Testis (tissue), 2 donors: ENCODE data around the gene OVAAL.

Experiments
- POLR2A ChIP-seq: fragments of 450-650 bp; IDR thresholded peaks from one replicate; pipeline ENCODE4 v1.6.1; 2017; ENCODE audit warnings: antibody characterized with exemption, mild to moderate bottlenecking, moderate library complexity
- TF ChIP-seq, protein P1 (sequence below), 3 experiments: fragments of 450-650 bp in 2 of 3; fragments of 200-600 bp in 1 of 3; sonication (generic) in 1 of 3; IDR thresholded peaks; one replicate each; pipeline ENCODE4 v1.5.1; 2016 to 2019; ENCODE audit warnings: antibody characterized with exemption in 3 of 3, mild to moderate bottlenecking in 2 of 3, moderate library complexity in 1 of 3

GRCh38 chr1:180598333-180598974 is 39.7 kb downstream of the OVAAL start:
- no peak for TF ChIP-seq POLR2A
- TF ChIP-seq, protein P1, sequence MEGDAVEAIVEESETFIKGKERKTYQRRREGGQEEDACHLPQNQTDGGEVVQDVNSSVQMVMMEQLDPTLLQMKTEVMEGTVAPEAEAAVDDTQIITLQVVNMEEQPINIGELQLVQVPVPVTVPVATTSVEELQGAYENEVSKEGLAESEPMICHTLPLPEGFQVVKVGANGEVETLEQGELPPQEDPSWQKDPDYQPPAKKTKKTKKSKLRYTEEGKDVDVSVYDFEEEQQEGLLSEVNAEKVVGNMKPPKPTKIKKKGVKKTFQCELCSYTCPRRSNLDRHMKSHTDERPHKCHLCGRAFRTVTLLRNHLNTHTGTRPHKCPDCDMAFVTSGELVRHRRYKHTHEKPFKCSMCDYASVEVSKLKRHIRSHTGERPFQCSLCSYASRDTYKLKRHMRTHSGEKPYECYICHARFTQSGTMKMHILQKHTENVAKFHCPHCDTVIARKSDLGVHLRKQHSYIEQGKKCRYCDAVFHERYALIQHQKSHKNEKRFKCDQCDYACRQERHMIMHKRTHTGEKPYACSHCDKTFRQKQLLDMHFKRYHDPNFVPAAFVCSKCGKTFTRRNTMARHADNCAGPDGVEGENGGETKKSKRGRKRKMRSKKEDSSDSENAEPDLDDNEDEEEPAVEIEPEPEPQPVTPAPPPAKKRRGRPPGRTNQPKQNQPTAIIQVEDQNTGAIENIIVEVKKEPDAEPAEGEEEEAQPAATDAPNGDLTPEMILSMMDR (IDR thresholded peaks at IDR 0.05): no peak
